Measurements from ENCODE around the gene ACP2. TPM values are rescaled to one million over a fixed set of nuclear protein-coding genes. Genes with fewer than 3 reads are reported as not detected.

Gene ACP2
- total RNA-seq, 1 experiment from 2014 or later, result 23.5 TPM

DNA sequence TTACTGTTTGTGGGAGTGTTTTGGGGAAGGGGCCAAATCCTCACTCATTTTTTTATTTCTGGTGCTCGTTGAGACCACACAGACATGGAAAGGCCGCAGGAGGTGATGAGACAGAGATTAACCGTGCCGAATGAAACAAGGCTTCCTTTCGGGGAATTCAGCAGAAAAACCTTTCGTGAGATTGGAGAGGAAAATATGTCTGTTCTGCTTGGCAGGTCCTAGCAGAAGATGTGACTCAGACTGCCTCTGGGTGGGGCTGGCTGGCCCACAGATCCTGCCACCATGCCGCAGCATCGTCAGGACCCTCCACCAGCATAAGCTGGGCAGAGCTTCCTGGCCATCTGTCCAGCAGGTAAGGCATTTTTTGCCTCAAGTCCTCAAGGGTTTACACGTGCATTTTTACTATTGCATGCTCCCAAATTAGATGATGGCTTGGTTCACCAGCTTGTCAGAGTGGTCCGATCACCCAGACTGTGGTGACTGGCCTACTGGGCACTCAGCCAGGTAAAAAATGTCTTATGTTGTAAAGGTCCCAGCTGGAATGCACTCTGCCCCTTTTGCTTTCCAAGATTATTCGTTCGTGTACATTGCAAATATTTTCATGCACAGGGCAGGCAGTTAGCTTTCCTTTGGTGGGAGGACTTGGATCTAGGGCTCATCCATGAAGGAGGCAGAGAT is 32.4 kb downstream of the ACP2 start:
- no peaks in the 10 kb centered on the region for H3K9me3 Mint-ChIP-seq (ENCODE audit: low read depth, unreplicated experiment)
- BruUV-seq (replicated peaks), result no TSS peak
- intact Hi-C loops (cut with micrococcal nuclease; ENCODE audit: unreplicated experiment), result loop anchor here (5.0 kb wide), 1 partner anchor 41 kb away; the partner anchor contains the start of gene NR1H3
- peaks cover 47% of the 10 kb centered on the region for H3K4me1 Mint-ChIP-seq (ENCODE audit: low read depth, unreplicated experiment)
- H3K36me3 Mint-ChIP-seq (ENCODE audit: insufficient read depth, unreplicated experiment), result peaks cover 38% of the 10 kb centered on the region
- CTCF ChIA-PET, result interaction anchor here (0.7 to 2.8 kb wide), 2 partner anchors 31 to 32 kb away, joined by 3 to 13 read pairs; partner anchors contain the start of gene ACP2
- peak; percentile 73 for DNase-seq
- H3K27ac Mint-ChIP-seq (ENCODE audit: unreplicated experiment), result peak overlapping the region; percentile 84
- peak overlapping the region; percentile 71 for H3K4me3 Mint-ChIP-seq (ENCODE audit: low read depth, unreplicated experiment)
- TF ChIP-seq, protein P1, sequence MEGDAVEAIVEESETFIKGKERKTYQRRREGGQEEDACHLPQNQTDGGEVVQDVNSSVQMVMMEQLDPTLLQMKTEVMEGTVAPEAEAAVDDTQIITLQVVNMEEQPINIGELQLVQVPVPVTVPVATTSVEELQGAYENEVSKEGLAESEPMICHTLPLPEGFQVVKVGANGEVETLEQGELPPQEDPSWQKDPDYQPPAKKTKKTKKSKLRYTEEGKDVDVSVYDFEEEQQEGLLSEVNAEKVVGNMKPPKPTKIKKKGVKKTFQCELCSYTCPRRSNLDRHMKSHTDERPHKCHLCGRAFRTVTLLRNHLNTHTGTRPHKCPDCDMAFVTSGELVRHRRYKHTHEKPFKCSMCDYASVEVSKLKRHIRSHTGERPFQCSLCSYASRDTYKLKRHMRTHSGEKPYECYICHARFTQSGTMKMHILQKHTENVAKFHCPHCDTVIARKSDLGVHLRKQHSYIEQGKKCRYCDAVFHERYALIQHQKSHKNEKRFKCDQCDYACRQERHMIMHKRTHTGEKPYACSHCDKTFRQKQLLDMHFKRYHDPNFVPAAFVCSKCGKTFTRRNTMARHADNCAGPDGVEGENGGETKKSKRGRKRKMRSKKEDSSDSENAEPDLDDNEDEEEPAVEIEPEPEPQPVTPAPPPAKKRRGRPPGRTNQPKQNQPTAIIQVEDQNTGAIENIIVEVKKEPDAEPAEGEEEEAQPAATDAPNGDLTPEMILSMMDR (IDR thresholded peaks at IDR 0.05; ENCODE audit: unreplicated experiment), result no peak
- no peaks in the 10 kb centered on the region for H3K27me3 Mint-ChIP-seq (ENCODE audit: unreplicated experiment)

DNA sequence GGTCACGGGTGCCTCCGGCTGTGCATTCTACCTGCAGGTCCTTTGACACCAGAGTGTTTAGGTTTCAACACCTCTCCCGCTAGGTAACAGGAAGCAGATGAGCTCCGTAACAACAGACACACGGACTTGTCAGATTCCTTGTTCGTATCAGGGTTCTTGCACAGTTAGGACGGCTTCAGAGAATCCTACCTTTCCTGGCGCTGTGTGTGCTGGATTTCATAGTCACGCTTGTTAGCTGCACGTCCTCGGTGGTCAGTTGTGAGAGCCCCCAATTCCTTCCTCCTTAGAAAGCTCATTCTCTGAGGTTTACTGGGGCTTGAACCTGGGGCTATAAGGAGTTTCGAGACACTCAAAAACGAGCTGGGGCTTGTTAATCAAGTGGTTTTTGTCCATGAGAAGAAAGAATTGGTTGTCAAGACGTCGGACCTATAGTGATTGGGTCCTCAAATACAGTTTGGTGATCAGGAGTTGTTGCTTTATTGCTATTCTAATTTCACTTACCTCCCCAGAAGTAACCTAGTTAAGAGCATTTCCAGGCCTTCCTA is 33.2 kb downstream of the ACP2 start:
- H3K27me3 Mint-ChIP-seq (ENCODE audit: unreplicated experiment), result no peaks in the 10 kb centered on the region
- CTCF ChIA-PET, result interaction anchor here (1.1 to 2.8 kb wide), 6 partner anchors 21 to 44 kb away, joined by 4 to 13 read pairs (median 6); partner anchors contain the start of gene NR1H3
- no peaks in the 10 kb centered on the region for H3K9me3 Mint-ChIP-seq (ENCODE audit: low read depth, unreplicated experiment)
- TF ChIP-seq, protein P1 (IDR thresholded peaks at IDR 0.05; ENCODE audit: unreplicated experiment), result no peak
- peaks cover 36% of the 10 kb centered on the region for H3K36me3 Mint-ChIP-seq (ENCODE audit: insufficient read depth, unreplicated experiment)
- no TSS peak for BruUV-seq (replicated peaks)
- peak overlapping the region; percentile 71 for H3K4me3 Mint-ChIP-seq (ENCODE audit: low read depth, unreplicated experiment)
- DNase-seq, result no peak
- peak overlapping the region; percentile 84 for H3K27ac Mint-ChIP-seq (ENCODE audit: unreplicated experiment)
- intact Hi-C loops (cut with micrococcal nuclease; ENCODE audit: unreplicated experiment), result loop anchor here (5.0 kb wide), 1 partner anchor 42 kb away; the partner anchor contains the start of gene NR1H3
- H3K4me1 Mint-ChIP-seq (ENCODE audit: low read depth, unreplicated experiment), result peaks cover 44% of the 10 kb centered on the region

DNA sequence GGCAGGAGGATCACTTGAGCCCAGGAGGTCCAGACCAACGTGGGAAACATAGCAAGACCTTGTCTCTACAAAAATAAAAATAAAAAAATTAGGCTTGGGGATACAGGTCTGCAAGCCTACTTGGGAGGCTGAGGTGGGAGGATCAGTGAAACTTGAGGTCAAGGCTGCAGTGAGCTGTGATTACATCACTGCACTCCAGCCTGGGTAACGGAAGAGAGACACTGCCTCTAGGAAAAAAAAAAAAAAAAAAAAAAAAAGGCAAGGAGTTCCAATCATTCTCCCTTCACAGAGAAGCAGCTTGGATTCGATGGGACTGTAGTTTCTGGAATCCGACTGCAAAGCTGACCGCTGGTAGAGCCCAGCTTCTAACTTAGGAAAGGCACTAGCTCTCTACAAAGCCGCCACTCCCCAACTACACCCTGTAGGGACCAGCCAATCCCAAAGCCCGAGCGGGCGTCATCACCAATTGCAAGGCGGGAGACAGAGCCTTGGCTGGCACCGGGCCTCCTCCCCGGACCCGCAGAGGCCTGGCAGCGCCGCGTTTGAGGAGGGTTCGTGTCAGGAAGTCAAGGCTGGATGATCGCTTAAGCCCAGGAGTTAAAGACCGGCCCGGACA is 34.6 kb downstream of the ACP2 start:
- TSS peak; percentile 79 for BruUV-seq (replicated peaks)

DNA sequence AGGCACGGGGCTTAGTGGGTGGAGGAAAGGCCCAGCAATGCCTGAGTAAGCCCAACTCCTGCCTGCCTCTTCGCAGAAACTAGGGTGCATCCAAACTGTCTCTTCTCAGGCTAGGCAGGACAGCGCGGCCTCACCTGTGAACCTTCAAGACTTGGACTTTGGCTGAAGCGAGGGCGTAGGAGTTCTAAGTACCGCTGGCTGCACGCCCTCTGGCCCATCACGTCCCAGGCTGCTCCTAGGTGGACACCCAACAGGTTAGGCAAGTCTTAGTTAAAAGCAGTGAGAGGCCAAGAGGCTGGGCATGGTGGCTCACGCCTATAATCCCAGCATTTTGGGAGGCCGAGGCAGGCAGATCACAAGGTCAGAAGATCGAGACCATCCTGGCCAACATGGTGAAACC is 35.7 kb downstream of the ACP2 start:
- H3K27me3 Mint-ChIP-seq (ENCODE audit: unreplicated experiment), result peaks cover 3% of the 10 kb centered on the region
- no peaks in the 10 kb centered on the region for H3K9me3 Mint-ChIP-seq (ENCODE audit: low read depth, unreplicated experiment)
- H3K4me3 Mint-ChIP-seq (ENCODE audit: low read depth, unreplicated experiment), result no peak overlapping the region
- peaks cover 27% of the 10 kb centered on the region for H3K4me1 Mint-ChIP-seq (ENCODE audit: low read depth, unreplicated experiment)
- H3K27ac Mint-ChIP-seq (ENCODE audit: unreplicated experiment), result no peak overlapping the region
- intact Hi-C loops (cut with micrococcal nuclease; ENCODE audit: unreplicated experiment), result loop anchor here (5.0 kb wide), 1 partner anchor 36 kb away; the partner anchor contains the start of gene ARFGAP2
- CTCF ChIA-PET, result no interaction called here
- peaks cover 31% of the 10 kb centered on the region for H3K36me3 Mint-ChIP-seq (ENCODE audit: insufficient read depth, unreplicated experiment)
- DNase-seq, result no peak
- TF ChIP-seq, protein P1 (IDR thresholded peaks at IDR 0.05; ENCODE audit: unreplicated experiment), result no peak
- no TSS peak for BruUV-seq (replicated peaks)

More for the DNA sequence above, 34.6 kb downstream of the ACP2 start:
- peak overlapping the region; percentile 71 for H3K4me3 Mint-ChIP-seq (ENCODE audit: low read depth, unreplicated experiment)
- TF ChIP-seq, protein P1 (IDR thresholded peaks at IDR 0.05; ENCODE audit: unreplicated experiment), result no peak
- H3K9me3 Mint-ChIP-seq (ENCODE audit: low read depth, unreplicated experiment), result no peaks in the 10 kb centered on the region
- peaks cover 34% of the 10 kb centered on the region for H3K4me1 Mint-ChIP-seq (ENCODE audit: low read depth, unreplicated experiment)
- no peaks in the 10 kb centered on the region for H3K27me3 Mint-ChIP-seq (ENCODE audit: unreplicated experiment)
- H3K27ac Mint-ChIP-seq (ENCODE audit: unreplicated experiment), result peak overlapping the region; percentile 80
- CTCF ChIA-PET, result interaction anchor here (0.5 to 2.8 kb wide), 11 partner anchors 10 to 192 kb away, joined by 3 to 13 read pairs (median 4); partner anchors contain the start of genes ACP2 and NR1H3
- intact Hi-C loops (cut with micrococcal nuclease; ENCODE audit: unreplicated experiment), result loop anchor here (5.0 kb wide), 1 partner anchor 37 kb away; the partner anchor contains the start of gene ARFGAP2
- DNase-seq, result peak; percentile 89
- H3K36me3 Mint-ChIP-seq (ENCODE audit: insufficient read depth, unreplicated experiment), result peaks cover 31% of the 10 kb centered on the region
